Astrocyte of the spinal cord (primary cell): ENCODE results near the gene GOLGA8Q.
"Not testable (repeated sequence)": the region's sequence is repeated elsewhere in the genome, so short reads cannot be mapped to it uniquely, and the experiment has no call there.

ENCODE experiments used
- DNase-seq: peaks from one replicate; pipeline ENCODE4 v3.0.0; 2011; ENCODE audit warnings: low read depth, low spot score
- H3K4me3 ChIP-seq: 2 replicates; pipeline ENCODE4 v1.5.1; 2011; ENCODE audit warnings: low read depth, mild to moderate bottlenecking, low read length, moderate library complexity
- in situ Hi-C: cut with HindIII; loops from 2 replicates; pipeline ENCODE4 v1.10.0; 2017; ENCODE audit warnings: low sequenced_read_pairs

Gene GOLGA8Q, protein sequence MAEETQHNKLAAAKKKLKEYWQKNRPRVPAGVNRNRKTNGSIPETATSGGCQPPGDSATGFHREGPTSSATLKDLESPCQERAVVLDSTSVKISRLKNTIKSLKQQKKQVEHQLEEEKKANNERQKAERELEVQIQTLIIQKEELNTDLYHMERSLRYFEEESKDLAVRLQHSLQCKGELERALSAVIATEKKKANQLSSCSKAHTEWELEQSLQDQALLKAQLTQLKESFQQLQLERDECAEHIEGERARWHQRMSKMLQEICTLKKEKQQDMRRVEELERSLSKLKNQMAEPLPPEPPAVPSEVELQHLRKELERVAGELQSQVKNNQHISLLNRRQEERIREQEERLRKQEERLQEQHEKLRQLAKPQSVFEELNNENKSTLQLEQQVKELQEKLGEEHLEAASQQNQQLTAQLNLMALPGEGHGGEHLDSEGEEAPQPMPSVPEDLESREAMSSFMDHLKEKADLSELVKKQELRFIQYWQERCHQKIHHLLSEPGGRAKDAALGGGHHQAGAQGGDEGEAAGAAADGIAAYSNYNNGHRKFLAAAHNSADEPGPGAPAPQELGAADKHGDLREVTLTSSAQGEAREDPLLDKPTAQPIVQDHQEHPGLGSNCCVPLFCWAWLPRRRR

DNA sequence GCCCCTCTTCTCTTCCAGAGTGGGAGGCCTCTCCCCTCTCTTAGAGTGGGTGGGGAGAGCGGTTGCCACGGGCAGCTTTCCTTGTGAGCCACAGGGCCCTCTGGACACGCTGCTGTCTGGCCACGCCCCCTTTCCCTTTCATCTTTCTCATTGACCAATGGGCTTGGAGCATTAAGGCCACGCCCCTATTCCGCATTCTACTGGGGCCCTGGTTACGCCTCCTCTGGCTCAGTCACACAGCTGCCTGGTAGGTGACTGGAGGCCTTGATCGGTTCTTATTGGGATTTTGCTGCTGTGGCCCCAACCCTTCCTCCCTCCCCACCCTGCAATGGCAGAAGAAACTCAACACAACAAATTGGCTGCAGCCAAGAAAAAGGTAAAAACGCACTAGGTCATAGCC is at the start of gene GOLGA8Q:
GOLGA8Q (plus strand) TSS at position 301 of the 400 bp plus-strand sequence; CDS start at position 329, 28 bp downstream.
- DNase-seq, in situ Hi-C loops, H3K4me3 ChIP-seq: not testable (repeated sequence)

DNA sequence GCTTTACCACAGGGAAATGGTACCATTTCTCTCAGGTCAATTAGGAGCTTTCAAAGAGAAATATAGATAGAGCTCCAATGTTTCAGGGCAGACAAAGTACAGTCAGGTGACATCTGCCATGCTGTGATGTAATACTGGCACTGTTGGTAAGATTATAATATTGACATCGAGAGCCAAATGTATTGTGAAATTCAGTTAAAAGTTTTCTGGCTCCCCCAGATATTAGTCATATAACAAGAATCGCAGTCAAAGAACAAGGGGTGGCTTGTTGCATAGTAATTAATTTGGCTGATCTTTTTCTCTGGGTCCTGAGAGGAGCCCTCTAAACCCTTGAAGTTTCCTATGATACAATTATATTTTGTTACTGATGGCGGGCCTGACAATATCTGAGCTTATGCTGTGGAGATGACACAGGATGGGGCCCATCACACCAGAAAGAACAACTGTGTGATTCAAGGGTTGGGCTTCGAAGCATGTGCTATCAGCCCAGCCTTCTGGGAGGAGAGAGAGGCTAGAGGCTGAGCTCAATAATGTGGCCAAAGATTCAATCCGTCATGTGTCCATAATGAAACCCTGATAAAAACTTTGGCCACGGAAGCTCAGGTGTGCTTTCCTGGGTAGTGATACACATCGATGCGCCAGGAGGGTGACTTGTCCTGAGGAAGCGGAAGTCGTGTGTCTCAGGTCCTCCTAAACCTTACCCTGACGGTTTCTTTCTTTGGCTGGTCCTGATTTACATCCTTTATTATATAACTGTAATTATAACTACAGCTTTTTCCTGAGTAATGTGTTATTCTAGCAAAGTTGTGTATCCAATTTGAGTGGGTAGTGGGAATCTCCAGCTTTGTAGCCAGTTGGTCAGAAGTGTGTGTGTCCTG is 48.7 kb upstream of the GOLGA8Q start:
- H3K4me3 ChIP-seq, in situ Hi-C loops, DNase-seq: not testable (repeated sequence)

DNA sequence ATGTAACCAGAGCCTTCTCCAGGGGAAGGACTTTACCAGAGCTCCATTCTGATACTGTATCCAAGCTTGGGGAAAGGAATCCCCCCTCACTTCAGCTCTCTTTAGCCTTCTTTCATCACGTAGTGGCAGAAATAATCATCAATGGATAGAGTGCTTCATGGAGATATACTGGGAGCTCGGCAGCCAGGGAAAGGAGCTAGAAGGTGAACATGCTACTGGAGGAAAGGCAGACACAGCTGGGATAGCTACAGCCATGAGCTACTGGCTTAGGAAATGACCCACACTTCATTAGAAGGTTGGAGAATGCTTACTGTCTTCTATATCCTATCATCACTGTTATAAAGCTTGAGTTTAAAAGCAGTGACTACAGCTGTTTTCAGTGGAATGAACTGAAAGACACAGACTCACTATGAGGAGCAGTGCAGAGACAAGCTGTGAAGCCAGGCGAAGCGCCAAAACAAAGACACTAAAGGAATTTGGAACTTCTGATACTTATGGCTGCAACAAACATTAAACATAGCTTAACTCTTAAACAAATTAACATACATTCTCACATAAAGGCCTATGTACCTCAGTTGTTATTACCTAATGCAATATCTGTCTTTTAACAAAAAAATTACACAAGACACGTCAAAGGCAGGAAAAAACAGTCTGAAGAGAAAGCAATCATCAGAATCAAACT is 47.5 kb upstream of the GOLGA8Q start:
- in situ Hi-C loops, DNase-seq, H3K4me3 ChIP-seq: not testable (repeated sequence)

DNA sequence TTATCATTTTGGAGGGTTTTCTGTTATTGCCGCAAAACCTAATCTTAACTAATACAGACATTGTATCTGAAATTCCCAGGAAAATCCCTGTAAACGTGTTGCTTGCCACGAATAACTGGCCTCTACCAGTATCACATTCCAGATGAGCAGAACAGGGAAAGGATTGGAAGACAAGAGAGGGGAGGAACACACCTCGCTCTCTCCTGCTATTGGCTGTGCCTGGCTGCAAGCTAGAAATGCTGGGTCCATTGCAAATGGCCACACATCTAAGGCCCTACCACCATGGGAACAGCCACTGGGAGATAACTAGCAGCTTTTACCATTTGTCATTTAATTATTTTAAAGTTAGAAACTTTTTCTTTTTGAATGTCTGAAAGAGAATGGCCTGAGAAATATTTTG is 37.3 kb upstream of the GOLGA8Q start:
- H3K4me3 ChIP-seq, DNase-seq, in situ Hi-C loops: not testable (repeated sequence)

DNA sequence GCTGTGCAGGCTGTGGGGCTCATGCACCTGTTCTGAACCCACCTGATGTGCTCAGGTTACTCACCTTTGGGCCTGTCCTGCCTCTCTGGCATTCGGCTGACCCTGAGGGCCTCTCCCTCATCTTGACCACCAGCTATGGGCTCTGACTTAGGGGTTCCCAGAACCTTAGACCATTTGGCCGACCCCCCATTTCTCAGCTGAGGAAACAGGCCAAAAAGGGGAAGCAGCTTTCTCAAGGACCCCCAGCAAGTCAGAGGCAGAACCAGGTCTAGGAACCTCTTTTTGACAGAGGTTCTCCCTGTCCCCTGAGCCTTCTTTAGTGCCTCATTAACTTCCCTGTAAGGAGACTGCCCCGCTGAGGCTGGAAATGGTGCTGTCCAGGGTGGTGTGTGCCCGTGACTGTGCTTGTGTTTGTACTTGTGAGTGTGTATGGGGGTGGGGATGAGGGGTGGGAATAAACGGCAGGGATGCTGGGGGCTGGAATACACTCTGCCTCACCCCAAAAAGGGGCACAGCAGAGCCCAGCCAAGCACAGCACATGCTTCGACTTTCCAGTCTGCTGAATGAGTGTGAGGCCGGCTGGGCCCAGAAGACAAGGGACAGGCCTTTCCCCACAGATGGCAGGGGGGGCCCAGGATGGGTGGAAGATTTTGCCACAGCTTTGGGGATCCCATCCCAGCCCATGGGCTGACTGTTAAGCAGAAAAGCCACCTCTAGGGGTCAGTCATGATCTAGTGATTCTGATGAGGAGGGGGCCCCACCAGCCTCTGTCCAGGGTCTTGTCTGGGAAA is 28.2 kb upstream of the GOLGA8Q start:
- H3K4me3 ChIP-seq, DNase-seq, in situ Hi-C loops: not testable (repeated sequence)

DNA sequence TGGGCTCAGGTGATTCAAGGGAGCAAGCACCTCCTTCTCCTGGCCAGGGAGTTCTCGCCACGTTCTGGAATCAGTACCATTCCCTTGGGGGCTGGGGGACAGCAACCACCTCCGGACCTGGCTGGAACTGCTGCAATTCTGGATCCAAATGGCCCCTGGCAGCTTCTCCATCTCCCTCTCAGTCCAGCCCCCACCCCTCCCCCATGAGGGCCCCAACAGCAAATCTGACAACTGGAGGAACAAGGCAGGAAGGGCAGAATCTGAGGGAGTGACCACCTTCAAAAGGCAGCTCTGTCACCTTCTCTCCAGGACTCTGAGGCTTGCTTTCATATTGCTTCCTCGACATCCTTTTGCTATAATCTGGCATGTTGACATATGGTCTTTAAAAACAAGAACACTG is 25.9 kb upstream of the GOLGA8Q start:
- in situ Hi-C loops, H3K4me3 ChIP-seq, DNase-seq: not testable (repeated sequence)

DNA sequence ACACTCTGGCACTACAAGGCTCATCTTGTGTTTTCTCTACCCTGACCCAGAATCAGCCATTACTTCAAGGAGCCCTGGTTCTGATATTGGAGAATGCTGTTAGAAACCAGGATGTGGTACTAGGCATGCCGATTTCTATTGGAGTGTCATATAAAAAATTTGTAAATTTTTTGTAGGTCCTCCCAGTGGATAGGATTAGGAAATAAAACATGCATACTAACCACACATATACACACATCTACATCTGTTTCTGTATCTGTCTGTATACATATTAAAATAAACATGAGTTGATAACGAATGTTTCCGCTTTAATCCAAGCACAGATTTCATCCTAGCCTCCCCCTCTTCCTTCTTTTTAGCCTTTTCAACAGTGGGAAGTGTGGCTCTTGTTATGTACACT is 22.8 kb upstream of the GOLGA8Q start:
- DNase-seq, in situ Hi-C loops, H3K4me3 ChIP-seq: not testable (repeated sequence)

DNA sequence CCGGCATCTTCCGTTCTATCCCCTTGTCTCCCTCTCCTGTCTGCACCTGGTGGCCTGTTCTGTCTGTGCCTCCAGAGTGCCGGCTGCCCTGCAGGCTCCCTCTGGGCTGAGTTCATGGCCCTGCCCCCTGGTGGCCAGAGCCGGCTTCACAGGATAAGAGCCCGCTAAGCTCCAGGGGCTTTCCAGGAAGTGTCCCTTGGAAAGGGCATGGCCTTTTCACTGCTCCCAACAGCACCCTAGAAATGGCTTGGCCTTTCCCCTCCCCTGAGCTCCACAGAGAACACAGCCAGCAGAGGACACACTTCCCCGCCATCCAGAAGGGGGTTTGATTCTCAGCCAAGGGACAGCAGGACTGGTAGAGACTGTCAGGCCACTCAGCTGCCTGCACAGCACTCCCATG is 15.1 kb downstream of the GOLGA8Q start:
- DNase-seq, in situ Hi-C loops: not testable (repeated sequence)

DNA sequence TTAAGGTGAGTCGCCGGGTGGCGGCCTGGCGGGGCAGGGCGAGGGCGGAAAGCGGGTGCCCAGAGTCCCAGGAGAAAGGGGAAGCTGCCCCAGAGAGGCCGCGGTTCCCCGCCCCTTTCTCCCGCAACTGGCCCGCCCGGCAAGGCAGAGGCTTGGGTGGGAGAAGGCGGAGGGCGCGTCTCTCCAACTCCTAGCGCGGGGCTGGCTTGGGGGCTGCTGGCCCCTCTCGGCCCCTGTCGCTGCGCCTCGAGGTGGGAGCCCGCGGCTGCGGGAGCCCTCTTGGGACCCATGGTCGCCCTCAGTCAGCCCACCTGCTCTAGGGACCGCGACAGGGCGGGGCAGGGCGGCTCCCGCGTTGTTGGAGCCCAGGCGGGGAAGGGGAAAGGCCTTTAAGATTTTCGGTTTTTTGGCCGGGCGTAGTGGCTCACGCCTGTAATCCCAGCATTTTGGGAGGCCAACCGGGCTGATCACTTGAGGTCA is 21.2 kb downstream of the GOLGA8Q start:
- DNase-seq, in situ Hi-C loops, H3K4me3 ChIP-seq: not testable (repeated sequence)

More for the DNA sequence above, 15.1 kb downstream of the GOLGA8Q start:
- H3K4me3 ChIP-seq = not testable (repeated sequence)

DNA sequence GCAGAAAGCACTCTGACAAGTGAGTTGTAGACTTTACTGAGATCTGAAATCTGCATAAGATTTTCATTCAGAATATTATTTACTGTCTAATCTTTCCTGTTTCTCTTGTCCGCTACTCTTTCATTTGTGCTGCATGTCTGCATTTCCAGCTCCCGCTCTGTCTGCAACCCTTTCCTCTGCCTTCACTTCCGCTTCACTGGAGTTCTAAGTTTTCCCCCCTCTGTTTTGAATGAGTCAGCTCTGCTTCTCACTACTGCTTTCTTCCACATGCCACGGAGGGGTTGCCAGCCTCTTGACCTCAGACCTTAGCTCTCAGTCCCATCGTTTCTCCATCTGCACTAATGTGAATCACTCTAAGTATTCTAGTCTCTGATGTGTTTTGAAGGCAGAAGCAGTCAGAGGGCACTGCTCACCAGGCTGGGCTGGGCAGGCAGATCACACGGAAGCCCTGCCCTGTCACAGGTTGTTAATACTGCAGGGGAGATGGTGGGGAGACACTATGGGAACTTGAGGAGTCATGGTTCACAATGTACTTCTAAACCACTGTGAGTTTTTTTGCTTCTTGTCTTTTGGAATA is 27.6 kb downstream of the GOLGA8Q start:
- in situ Hi-C loops, H3K4me3 ChIP-seq, DNase-seq: not testable (repeated sequence)

DNA sequence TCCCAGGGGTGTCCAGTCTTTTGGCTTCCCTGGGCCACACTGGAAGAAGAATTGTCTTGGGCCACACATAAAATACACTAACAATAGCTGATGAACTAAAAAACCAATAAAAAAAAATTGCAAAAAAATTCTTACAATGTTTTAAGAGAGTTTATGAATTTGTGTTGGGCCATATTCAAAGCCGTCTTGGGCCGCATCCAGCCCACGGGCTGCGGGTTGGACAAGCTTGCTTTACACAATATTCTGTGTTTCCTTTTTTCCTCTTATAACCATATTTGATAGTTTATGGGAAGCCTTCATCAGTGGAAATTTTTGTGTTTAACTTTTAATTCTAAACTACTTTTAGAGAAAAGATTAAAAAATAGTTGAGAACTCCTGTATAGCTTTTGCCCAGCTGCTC is 28.9 kb downstream of the GOLGA8Q start:
- H3K4me3 ChIP-seq, DNase-seq, in situ Hi-C loops: not testable (repeated sequence)

DNA sequence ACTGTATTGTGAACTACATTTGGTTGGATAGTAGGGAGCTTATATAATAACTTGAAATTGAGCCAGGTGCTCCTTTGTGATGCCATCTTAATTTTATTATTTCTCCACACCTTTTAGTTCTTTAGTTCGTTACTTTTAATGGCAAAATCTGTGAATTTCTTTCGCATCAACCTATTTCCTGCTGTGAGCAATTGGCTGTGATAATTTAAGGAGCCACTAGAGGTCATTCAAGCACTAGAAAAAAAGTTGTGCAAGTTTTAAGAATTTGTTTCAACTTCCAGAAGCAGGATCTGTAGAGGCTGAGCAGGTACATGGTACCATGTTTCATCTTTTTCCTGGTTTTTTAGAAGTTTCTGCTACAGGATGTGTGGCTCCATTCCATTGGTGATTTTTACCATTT is 47.1 kb downstream of the GOLGA8Q start:
- DNase-seq, H3K4me3 ChIP-seq, in situ Hi-C loops: not testable (repeated sequence)

DNA sequence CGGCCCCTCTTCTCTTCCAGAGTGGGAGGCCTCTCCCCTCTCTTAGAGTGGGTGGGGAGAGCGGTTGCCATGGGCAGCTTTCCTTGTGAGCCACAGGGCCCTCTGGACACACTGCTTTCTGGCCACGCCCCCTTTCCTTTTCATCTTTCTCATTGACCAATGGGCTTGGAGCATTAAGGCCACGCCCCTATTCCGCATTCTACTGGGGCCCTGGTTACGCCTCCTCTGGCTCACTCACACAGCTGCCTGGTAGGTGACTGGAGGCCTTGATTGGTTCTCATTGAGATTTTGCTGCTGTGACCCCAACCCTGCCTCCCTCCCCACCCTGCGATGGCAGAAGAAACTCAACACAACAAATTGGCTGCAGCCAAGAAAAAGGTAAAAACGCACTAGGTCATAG is 51.9 kb downstream of the GOLGA8Q start, which contains the start of gene GOLGA8H:
GOLGA8H (plus strand) TSS at position 233 of the 400 bp plus-strand sequence; CDS start at position 331, 98 bp downstream.
- DNase-seq, in situ Hi-C loops, H3K4me3 ChIP-seq: not testable (repeated sequence)
